Ovary (tissue), 9 donors: Measurements from ENCODE around the gene NCKIPSD. TPM values are rescaled to one million over a fixed set of nuclear protein-coding genes. Genes with fewer than 3 reads are reported as not detected.

Experiments
- DNase-seq, 5 donors: peaks; one replicate each; pipeline ENCODE4 v3.0.0-alpha.2; 2019 to 2020
- H3K27ac ChIP-seq, 2 donors: fragments of 200-600 bp; one replicate each; pipeline versions ENCODE4 v1.5.1 to v1.8.0; 2019 to 2022
- H3K27me3 ChIP-seq: fragments of 200-600 bp; one replicate; pipeline ENCODE4 v1.8.0; 2022
- H3K36me3 ChIP-seq: fragments of 200-600 bp; sonication (generic); one replicate; pipeline ENCODE4 v1.5.1; 2019
- H3K4me1 ChIP-seq: one replicate; pipeline ENCODE4 v1.8.1; 2013; ENCODE audit warnings: mild to moderate bottlenecking, moderate library complexity; ENCODE audit not compliant: insufficient read depth
- H3K4me3 ChIP-seq: fragments of 200-600 bp; sonication (generic); one replicate; pipeline ENCODE4 v1.5.1; 2017
- H3K9me3 ChIP-seq, 2 donors: fragments of 200-600 bp in 1 of 2; sonication (generic) in 1 of 2; one replicate each; pipeline versions ENCODE4 v1.5.1 to v1.8.1; 2013 to 2019; ENCODE audit warnings: mild to moderate bottlenecking in 1 of 2, moderate library complexity in 1 of 2
- CTCF ChIP-seq, 3 donors: fragments of 450-650 bp in 2 of 3; fragments of 200-600 bp in 1 of 3; IDR thresholded peaks; one replicate each; pipeline versions ENCODE4 v1.5.1 to v1.8.0; 2016 to 2022; ENCODE audit warnings: antibody characterized with exemption in 3 of 3, mild to moderate bottlenecking in 1 of 3
- EP300 ChIP-seq: sonication (generic); formaldehyde crosslinking; IDR thresholded peaks from one replicate; pipeline ENCODE4 v1.6.1; 2017; ENCODE audit warnings: antibody characterized with exemption
- POLR2A ChIP-seq: fragments of 450-650 bp; IDR thresholded peaks from one replicate; pipeline ENCODE4 v1.6.1; 2017; ENCODE audit warnings: antibody characterized with exemption, mild to moderate bottlenecking, moderate library complexity
- WGBS, 3 donors: extraction: QIAGEN DNeasy Blood & Tissue Kit in 1 of 3; methylation state at CpG; one replicate each; pipeline versions ENCODE4 v1.1.5 to v1.1.7; 2013 to 2017; 5-methylcytosine and 5-hydroxymethylcytosine counted together
- intact Hi-C, 4 donors: fragments of 100-400 bp; cut with DNase I; formaldehyde crosslinking; loops; one replicate each; pipeline versions ENCODE4 v1.11.0 to v1.15.1; 2022 to 2023
- polyA plus RNA-seq, 2 donors: library from polyadenylated mRNA; stranded (reverse); fragments of 200-250 nt in 1 of 2; fragments of 350-450 nt in 1 of 2; fragmentation: Illumina TruSeq in 1 of 2; extraction: RNeasy Lipid Tissue Mini Kit (QIAGEN cat#74804) in 1 of 2; gene quantifications; one replicate each; pipeline ENCODE4 v1.2.3, GENCODE V29; 2013 to 2014
- total RNA-seq, 7 donors: library from RNA; depleted of rRNA in 2 of 7; stranded (reverse); fragments of >200 nt in 2 of 7; fragmentation: NEBNext Ultra II Directional in 3 of 7; extraction: Animal tissue kit (Norgen Biotek cat#: 25700) in 3 of 7; gene quantifications; one replicate each; pipeline versions ENCODE4 v1.1.0 to v1.2.4, GENCODE V29; 2016 to 2023
- donor health status: DM: no; HTN: no; CAD: no; lungs with moderate emphysema.
- donor health status: DM: no; HTN: no; CAD: no.
- donor health status: Bipolar disorder and iron deficiency.
- donor health status: DM: yes; HTN: yes; CAD: no.
- donor health status: DM: no; HTN: no; CAD: no.
- donor health status: DM: yes; HTN: yes; CAD: no.

Gene NCKIPSD
- total and polyA plus RNA-seq, 9 donors = 8.0 to 58.6 (median 34.0) TPM

DNA sequence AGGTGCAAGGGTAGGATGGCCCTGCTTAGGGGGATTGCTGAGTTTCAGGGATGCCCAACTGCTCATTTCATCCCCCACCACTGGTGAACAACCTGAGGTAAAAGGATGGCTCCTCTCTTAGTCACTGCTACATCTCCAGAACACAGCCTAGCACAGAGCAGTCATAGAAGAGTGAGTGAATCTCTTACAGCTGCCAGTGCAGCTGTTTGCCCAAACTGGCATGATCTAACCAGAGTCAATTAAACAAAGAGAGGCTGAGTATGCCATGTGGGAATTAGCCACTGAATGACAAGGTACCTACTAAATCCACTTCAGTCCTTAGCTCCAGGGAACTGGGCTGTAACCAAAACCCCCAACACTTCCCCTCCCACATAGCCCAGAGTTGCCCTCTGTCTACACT is 6.8 kb upstream of the NCKIPSD start:
- Histone ChIP-seq H3K36me3 (no peaks in the 10 kb centered on the region), H3K27ac (peak overlapping the region in 1 of 2 donors; percentile 2), H3K4me3 (no peak overlapping the region), H3K9me3 (no peaks in the 10 kb centered on the region), H3K4me1 (peaks cover 9% of the 10 kb centered on the region), H3K27me3 (no peaks in the 10 kb centered on the region)
- TF ChIP-seq CTCF (IDR thresholded peaks at IDR 0.05) (no peak), EP300 (no peak), POLR2A (no peak)
- intact Hi-C loops = no loop called here
- peak in 1 of 5 donors; percentile 7 for DNase-seq

- H3K4me3 ChIP-seq = no peak overlapping the region
- intact Hi-C loops = no loop called here
- TF ChIP-seq POLR2A (no peak), CTCF (IDR thresholded peaks at IDR 0.05) (no peak), EP300 (no peak)
- DNase-seq = no peak
- whole genome bisulfite sequencing, 3 donors = 77 to 89% (median 85%) methylated on average over 2 of the region's 2 CpGs
- no peak overlapping the region for H3K27ac ChIP-seq
- H3K36me3 ChIP-seq = no peaks in the 10 kb centered on the region
- no peaks in the 10 kb centered on the region for H3K27me3 ChIP-seq
- no peaks in the 10 kb centered on the region for H3K9me3 ChIP-seq
- H3K4me1 ChIP-seq = peaks cover 8% of the 10 kb centered on the region
Measured at GRCh38 chr3:48690846-48691458, 5.2 kb upstream of the NCKIPSD start.

DNA sequence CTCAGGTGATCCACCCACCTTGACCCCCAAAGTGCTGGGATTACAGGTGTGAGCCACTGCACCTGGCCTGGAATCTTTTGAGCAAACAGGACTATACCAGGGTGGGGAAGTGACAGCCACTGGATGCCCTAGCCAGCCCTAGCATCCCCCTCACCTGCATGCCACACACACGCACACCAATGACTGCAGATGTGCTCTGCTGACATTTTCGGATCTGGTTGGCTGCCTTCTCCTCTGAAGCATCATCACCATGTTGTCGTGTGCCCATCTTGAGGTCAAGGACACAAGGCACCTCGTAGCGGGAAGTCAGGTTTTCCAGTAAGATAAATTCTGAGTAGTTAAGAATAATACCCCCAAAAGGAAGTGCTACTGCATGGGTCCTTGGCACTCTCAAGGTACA is 3.7 kb upstream of the NCKIPSD start:
- intact Hi-C loops = loop anchor here in 1 of 4 donors (10.0 kb wide), 1 partner anchor 225 kb away; a partner anchor contains a TSS
- Histone ChIP-seq H3K27ac (no peak overlapping the region), H3K36me3 (no peaks in the 10 kb centered on the region), H3K9me3 (no peaks in the 10 kb centered on the region), H3K4me1 (peaks cover 5% of the 10 kb centered on the region), H3K27me3 (no peaks in the 10 kb centered on the region), H3K4me3 (no peak overlapping the region)
- no peak for DNase-seq
- WGBS, 3 donors = 52 to 59% (median 53%) methylated on average over 5 of the region's 5 CpGs
- TF ChIP-seq CTCF (IDR thresholded peaks at IDR 0.05) (no peak), EP300 (no peak), POLR2A (no peak)

DNA sequence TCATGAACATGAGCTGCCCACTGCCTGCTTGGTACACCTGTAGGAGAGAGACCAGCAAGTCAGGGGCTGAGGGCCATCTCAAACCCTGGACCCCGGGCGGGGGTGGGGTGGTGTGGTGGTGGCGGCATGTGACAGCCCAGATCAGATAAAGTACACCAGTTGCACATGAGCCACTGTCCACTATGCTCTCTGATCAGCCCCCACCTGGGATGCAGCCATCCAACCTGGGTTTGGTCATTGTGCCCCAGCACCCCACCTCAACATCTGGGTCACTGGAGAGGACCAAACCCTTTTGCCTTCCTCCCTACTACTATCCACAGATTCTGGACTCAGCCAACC is 3.0 kb upstream of the NCKIPSD start:
- TF ChIP-seq POLR2A = no peak
- no peak for TF ChIP-seq EP300
- intact Hi-C loops = loop anchor here in 1 of 4 donors (10.0 kb wide), 1 partner anchor 224 kb away; a partner anchor contains a TSS
- peaks cover 7% of the 10 kb centered on the region for H3K4me1 ChIP-seq
- H3K9me3 ChIP-seq = no peaks in the 10 kb centered on the region
- 72 to 74% methylated on average over 3 of the region's 3 CpGs; no CpG with 5 or more reads in 1 of the 3 donors for WGBS, 3 donors
- no peak for DNase-seq
- H3K27ac ChIP-seq = no peak overlapping the region
- no peaks in the 10 kb centered on the region for H3K36me3 ChIP-seq
- no peaks in the 10 kb centered on the region for H3K27me3 ChIP-seq
- H3K4me3 ChIP-seq = no peak overlapping the region

DNA sequence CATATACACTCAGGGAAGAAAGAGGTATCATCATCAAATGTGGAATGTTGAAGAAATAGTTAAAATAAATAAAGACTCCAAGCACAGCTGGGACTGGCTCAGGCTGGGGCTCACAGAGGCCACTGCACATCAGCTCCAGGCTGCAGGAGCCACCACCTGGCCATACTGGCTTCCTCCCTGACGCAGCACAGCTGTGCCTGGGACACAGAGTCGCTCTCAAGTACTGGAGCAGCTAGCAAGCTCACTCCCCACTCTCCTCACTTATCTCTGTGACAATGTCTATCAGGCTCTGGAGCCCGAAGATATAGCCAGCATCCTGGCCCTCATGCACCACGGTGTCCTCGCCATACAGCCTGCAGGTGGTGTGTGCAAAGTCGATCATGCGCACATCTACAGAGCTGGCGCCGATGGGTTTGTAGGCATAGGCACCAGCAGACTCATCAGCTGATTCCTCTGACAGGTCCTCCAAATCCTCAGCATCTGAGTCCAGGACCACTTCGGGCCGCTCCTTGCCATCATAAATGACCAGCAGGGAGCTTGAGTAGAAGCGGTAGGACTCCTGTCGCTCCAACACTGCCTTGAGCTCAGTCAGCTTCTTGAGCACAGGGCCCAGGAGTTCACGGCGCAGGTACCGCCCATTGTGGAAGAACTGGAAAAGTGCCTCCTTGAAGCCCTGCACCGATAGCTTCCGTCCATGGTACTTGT is 2.5 kb upstream of the NCKIPSD start:
- Histone ChIP-seq H3K27me3 (no peaks in the 10 kb centered on the region), H3K9me3 (no peaks in the 10 kb centered on the region), H3K4me3 (no peak overlapping the region), H3K36me3 (no peaks in the 10 kb centered on the region), H3K27ac (no peak overlapping the region), H3K4me1 (peaks cover 9% of the 10 kb centered on the region)
- DNase-seq = no peak
- intact Hi-C loops = loop anchor here in 1 of 4 donors (10.0 kb wide), 1 partner anchor 223 kb away; a partner anchor contains a TSS
- WGBS, 3 donors = 61 to 74% (median 63%) methylated on average over 18 of the region's 18 CpGs
- TF ChIP-seq EP300 (no peak), CTCF (IDR thresholded peaks at IDR 0.05) (no peak), POLR2A (no peak)
